Fibroblast of lung (primary cell): ENCODE data around the gene RCCD1.

Source experiments
- EZH2 ChIP-seq: IDR thresholded peaks from 2 replicates; pipeline ENCODE4 v1.5.1; 2012; ENCODE audit warnings: low read length, control low read depth, mild to moderate bottlenecking; ENCODE audit errors: missing control alignments
- TF ChIP-seq, protein P1 (sequence below), 2 donors: IDR thresholded peaks in 1 of 2; conservative IDR thresholded peaks in 1 of 2; 1 replicate in 1 of 2; 2 replicates in 1 of 2; pipeline ENCODE4 v1.5.1; 2011 to 2012; ENCODE audit warnings: low read length in 2 of 2, control low read depth in 1 of 2, inconsistent platforms in 1 of 2, low read depth in 1 of 2, mild to moderate bottlenecking in 1 of 2

DNA sequence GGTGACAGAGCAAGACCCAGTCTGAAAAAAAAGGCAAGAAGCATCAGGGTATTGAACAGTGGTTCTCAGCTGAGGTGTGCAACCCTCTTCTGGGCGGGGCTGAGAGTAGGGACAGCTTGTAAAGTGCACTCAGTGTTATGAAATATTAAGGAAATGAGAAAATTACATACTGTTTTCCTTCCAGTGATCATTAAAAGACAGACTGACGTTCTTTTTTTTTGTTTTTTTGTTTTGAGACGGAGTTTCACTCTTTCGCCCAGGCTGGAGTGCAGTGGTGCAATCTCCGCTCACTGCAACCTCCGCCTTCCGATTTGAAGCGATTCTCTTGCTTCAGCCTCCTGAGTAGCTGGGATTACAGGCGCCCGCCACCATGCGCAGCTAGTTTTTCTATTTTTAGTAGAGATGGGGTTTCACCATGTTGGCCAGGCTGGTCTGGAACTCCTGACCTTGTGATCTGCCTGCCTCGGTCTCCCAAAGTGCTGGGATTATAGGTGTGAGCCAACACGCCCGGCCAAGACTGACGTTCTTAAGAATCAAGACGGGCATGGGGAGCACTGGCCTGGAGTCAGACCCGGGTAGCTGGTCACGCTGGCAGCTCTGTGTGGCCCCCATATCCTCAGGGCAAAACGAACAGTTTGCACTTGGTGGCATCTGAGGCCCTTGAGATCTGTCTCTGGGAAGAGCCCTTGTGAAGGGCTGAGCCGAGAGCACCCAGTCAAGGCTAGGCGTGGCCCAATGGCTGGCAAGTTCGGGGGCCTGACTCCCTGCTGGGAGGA lies 40.2 kb upstream of the RCCD1 start:
- TF ChIP-seq, protein P1, sequence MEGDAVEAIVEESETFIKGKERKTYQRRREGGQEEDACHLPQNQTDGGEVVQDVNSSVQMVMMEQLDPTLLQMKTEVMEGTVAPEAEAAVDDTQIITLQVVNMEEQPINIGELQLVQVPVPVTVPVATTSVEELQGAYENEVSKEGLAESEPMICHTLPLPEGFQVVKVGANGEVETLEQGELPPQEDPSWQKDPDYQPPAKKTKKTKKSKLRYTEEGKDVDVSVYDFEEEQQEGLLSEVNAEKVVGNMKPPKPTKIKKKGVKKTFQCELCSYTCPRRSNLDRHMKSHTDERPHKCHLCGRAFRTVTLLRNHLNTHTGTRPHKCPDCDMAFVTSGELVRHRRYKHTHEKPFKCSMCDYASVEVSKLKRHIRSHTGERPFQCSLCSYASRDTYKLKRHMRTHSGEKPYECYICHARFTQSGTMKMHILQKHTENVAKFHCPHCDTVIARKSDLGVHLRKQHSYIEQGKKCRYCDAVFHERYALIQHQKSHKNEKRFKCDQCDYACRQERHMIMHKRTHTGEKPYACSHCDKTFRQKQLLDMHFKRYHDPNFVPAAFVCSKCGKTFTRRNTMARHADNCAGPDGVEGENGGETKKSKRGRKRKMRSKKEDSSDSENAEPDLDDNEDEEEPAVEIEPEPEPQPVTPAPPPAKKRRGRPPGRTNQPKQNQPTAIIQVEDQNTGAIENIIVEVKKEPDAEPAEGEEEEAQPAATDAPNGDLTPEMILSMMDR (conservative IDR thresholded peaks at IDR 0.05 in 1 of 2, IDR thresholded peaks at IDR 0.05 in 1 of 2; ENCODE audit: low read depth in 1 of 2, low read length in 2 of 2), result no peak
- TF ChIP-seq EZH2, result no peak
